Endodermal cell (in vitro differentiated cells): ENCODE results near the gene ANGPTL8. TPM values are rescaled to one million over a fixed set of nuclear protein-coding genes. Genes with fewer than 3 reads are reported as not detected.

Experiments
- DNase-seq: peaks from one replicate; pipeline ENCODE4 v3.0.0-alpha.2; 2017
- H3K27ac ChIP-seq: 2 replicates; pipeline ENCODE4 v1.5.1; 2013; ENCODE audit warnings: mild to moderate bottlenecking, low read depth, low read length, moderate library complexity
- H3K27me3 ChIP-seq: 2 replicates; pipeline ENCODE4 v1.6.1; 2013; ENCODE audit warnings: mild to moderate bottlenecking, low read length, moderate library complexity; ENCODE audit not compliant: insufficient read depth, control insufficient read depth, poor library complexity, severe bottlenecking
- H3K36me3 ChIP-seq: 2 replicates; pipeline ENCODE4 v1.7.0; 2013; ENCODE audit warnings: mild to moderate bottlenecking, low read length, moderate library complexity; ENCODE audit not compliant: control insufficient read depth, insufficient read depth
- H3K4me1 ChIP-seq: one replicate; pipeline ENCODE4 v1.7.0; 2013; ENCODE audit warnings: low read length; ENCODE audit not compliant: control insufficient read depth, insufficient read depth
- H3K4me3 ChIP-seq: 2 replicates; pipeline ENCODE4 v1.5.1; 2013; ENCODE audit warnings: mild to moderate bottlenecking, low read length, moderate library complexity
- H3K9ac ChIP-seq: 2 replicates; pipeline ENCODE4 v1.6.1; 2013; ENCODE audit warnings: mild to moderate bottlenecking, low read length, moderate library complexity; ENCODE audit not compliant: poor library complexity, severe bottlenecking; ENCODE audit errors: extremely low read depth
- H3K9me3 ChIP-seq: 2 replicates; pipeline ENCODE4 v1.6.1; 2013; ENCODE audit warnings: mild to moderate bottlenecking, low read length, moderate library complexity; ENCODE audit not compliant: control insufficient read depth
- H3K27ac Mint-ChIP-seq: 2 replicates; pipeline ENCODE4 v1.8.0; 2020; ENCODE audit warnings: mixed read lengths
- H3K27me3 Mint-ChIP-seq: 2 replicates; pipeline ENCODE4 v1.8.0; 2021; ENCODE audit warnings: mild to moderate bottlenecking, mixed read lengths; ENCODE audit not compliant: insufficient read depth
- H3K36me3 Mint-ChIP-seq: 2 replicates; pipeline ENCODE4 v1.8.0; 2020; ENCODE audit warnings: low read depth, mixed read lengths
- H3K4me1 Mint-ChIP-seq: 2 replicates; pipeline ENCODE4 v1.8.0; 2020; ENCODE audit warnings: mixed read lengths
- H3K4me3 Mint-ChIP-seq: 2 replicates; pipeline ENCODE4 v1.8.0; 2020; ENCODE audit warnings: mild to moderate bottlenecking, moderate library complexity, mixed read lengths
- H3K9me3 Mint-ChIP-seq: 2 replicates; pipeline ENCODE4 v1.8.0; 2020; ENCODE audit warnings: mild to moderate bottlenecking, mixed read lengths
- WGBS, 2 experiments: methylation state at CpG; one replicate each; pipeline versions ENCODE4 v1.1.5 to v1.1.7; 2013; ENCODE audit warnings: missing lambda C conversion rate in 2 of 2, mixed read lengths in 1 of 2; ENCODE audit not compliant: insufficient coverage in 1 of 2, insufficient read length in 1 of 2; 5-methylcytosine and 5-hydroxymethylcytosine counted together
- total RNA-seq, 2 donors: library from RNA; stranded (reverse); fragmentation: NEBNext Ultra II Directional in 1 of 2; extraction: Animal tissue kit (Norgen Biotek cat#: 25700) in 1 of 2; gene quantifications; 2 replicates in 1 of 2; 3 replicates in 1 of 2; pipeline ENCODE4 v1.2.1, GENCODE V29; 2021
- TF ChIP-seq, protein P1 (sequence below): fragments of 200-600 bp; sonication (generic); conservative IDR thresholded peaks from 2 replicates; pipeline ENCODE4 v1.5.0; 2021; ENCODE audit warnings: antibody characterized with exemption, mild to moderate bottlenecking

ANGPTL8 gene
- total RNA-seq, 2 donors from 2014 or later: not detected

DNA sequence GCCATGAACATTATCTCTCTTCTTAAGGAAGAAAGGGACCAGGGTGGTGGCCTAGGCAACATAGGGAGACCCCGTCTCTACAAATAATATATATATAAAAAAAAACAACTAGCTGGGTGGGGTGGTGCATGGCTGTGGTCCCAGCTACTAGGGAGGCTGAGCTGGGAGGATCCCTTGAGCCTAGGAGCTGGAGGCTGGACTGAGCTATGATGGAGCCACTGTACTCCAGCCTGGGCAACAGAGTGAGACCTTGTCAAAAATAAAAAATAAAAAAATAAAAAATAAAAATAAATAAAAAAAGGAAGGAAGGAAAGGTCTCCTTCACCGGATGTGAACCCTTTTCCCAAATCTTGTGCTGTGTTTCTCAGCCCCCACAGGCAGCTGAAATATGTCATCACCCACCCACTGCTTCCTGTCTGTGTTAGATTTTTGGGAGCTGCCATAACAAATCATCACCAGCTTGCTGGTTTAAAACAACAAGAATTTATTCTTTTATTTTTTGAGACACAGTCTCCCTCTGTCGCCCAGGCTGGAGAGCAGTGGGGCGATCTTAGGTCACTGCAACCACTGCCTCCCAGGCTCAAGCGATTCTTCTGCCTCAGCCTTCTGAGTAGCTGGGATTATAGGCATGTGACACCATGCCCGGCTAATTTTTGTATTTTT, 47.0 kb downstream of the ANGPTL8 start:
- H3K27ac ChIP-seq: no peak overlapping the region
- H3K4me3 ChIP-seq: no peak overlapping the region
- 91 to 93% methylated on average over 5 of the region's 6 CpGs for WGBS, 2 experiments
- Mint-ChIP-seq H3K4me1 (no peaks in the 10 kb centered on the region), H3K27ac (no peak overlapping the region), H3K4me3 (no peak overlapping the region), H3K36me3 (no peaks in the 10 kb centered on the region), H3K9me3 (no peaks in the 10 kb centered on the region), H3K27me3 (no peaks in the 10 kb centered on the region)
- no peaks in the 10 kb centered on the region for H3K4me1 ChIP-seq
- no peaks in the 10 kb centered on the region for H3K9me3 ChIP-seq
- no peaks in the 10 kb centered on the region for H3K36me3 ChIP-seq
- no peak overlapping the region for H3K9ac ChIP-seq
- no peak for DNase-seq
- TF ChIP-seq, protein P1, sequence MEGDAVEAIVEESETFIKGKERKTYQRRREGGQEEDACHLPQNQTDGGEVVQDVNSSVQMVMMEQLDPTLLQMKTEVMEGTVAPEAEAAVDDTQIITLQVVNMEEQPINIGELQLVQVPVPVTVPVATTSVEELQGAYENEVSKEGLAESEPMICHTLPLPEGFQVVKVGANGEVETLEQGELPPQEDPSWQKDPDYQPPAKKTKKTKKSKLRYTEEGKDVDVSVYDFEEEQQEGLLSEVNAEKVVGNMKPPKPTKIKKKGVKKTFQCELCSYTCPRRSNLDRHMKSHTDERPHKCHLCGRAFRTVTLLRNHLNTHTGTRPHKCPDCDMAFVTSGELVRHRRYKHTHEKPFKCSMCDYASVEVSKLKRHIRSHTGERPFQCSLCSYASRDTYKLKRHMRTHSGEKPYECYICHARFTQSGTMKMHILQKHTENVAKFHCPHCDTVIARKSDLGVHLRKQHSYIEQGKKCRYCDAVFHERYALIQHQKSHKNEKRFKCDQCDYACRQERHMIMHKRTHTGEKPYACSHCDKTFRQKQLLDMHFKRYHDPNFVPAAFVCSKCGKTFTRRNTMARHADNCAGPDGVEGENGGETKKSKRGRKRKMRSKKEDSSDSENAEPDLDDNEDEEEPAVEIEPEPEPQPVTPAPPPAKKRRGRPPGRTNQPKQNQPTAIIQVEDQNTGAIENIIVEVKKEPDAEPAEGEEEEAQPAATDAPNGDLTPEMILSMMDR: no peak
- no peaks in the 10 kb centered on the region for H3K27me3 ChIP-seq

- Histone ChIP-seq H3K27ac (no peak overlapping the region), H3K27me3 (no peaks in the 10 kb centered on the region), H3K9me3 (no peaks in the 10 kb centered on the region), H3K4me1 (no peaks in the 10 kb centered on the region), H3K9ac (no peak overlapping the region), H3K4me3 (no peak overlapping the region), H3K36me3 (no peaks in the 10 kb centered on the region)
- DNase-seq: no peak
- WGBS, 2 experiments: 87 to 95% methylated on average over 7 of the region's 7 CpGs
- Mint-ChIP-seq H3K36me3 (no peaks in the 10 kb centered on the region), H3K4me3 (no peak overlapping the region), H3K9me3 (no peaks in the 10 kb centered on the region), H3K27me3 (no peaks in the 10 kb centered on the region), H3K4me1 (no peaks in the 10 kb centered on the region), H3K27ac (no peak overlapping the region)
- TF ChIP-seq, protein P1: peak; percentile 70
These were observed 48.9 kb downstream of the ANGPTL8 start for GRCh38 chr19:11288349-11288748.

DNA sequence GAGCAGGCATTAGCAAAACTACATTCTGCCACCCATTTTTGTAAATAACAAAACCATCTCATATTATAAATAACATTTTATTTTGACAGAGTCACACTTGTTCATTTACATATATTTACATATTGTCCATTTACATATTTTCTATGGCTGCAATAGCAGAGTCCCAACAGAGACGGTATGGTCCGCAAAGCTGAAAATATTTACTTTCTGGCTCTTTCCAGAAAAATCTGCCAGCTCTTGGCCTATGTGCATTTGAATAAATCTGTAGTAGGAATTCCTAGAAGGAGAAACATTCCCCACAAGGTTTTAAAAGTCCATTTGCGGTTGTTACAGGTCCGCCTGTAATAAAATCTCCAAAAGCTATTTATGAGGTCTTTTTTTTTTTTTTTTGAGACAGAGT, 50.8 kb downstream of the ANGPTL8 start:
- Mint-ChIP-seq H3K4me3 (no peak overlapping the region), H3K4me1 (peaks cover 4% of the 10 kb centered on the region), H3K36me3 (no peaks in the 10 kb centered on the region), H3K27ac (no peak overlapping the region), H3K9me3 (no peaks in the 10 kb centered on the region), H3K27me3 (no peaks in the 10 kb centered on the region)
- Histone ChIP-seq H3K36me3 (no peaks in the 10 kb centered on the region), H3K4me3 (no peak overlapping the region), H3K4me1 (no peaks in the 10 kb centered on the region), H3K27me3 (no peaks in the 10 kb centered on the region), H3K9me3 (no peaks in the 10 kb centered on the region), H3K9ac (no peak overlapping the region), H3K27ac (no peak overlapping the region)
- 92 to 94% methylated on average over 4 of the region's 4 CpGs for WGBS, 2 experiments
- no peak for DNase-seq
- TF ChIP-seq, protein P1: no peak
